MM.1S (cell line): Measurements from ENCODE around the gene TBATA.

ENCODE experiments used
- DNase-seq: peaks from one replicate; pipeline ENCODE4 v3.0.0-alpha.2; 2015
- H2AFZ ChIP-seq: fragments of 300-600 bp; sonication (generic); 2 replicates; pipeline ENCODE4 v1.6.0; 2016; ENCODE audit warnings: antibody characterized with exemption, low read length
- H3F3A ChIP-seq: fragments of 300-600 bp; sonication (generic); 2 replicates; pipeline ENCODE4 v1.6.1; 2016; ENCODE audit warnings: mild to moderate bottlenecking, antibody characterized with exemption, low read length, moderate library complexity, mixed read lengths; ENCODE audit not compliant: insufficient read depth
- H3K27ac ChIP-seq: fragments of 300-600 bp; sonication (generic); 2 replicates; pipeline ENCODE4 v1.5.1; 2016; ENCODE audit warnings: mild to moderate bottlenecking, low read length
- H3K27me3 ChIP-seq: fragments of 300-600 bp; sonication (generic); replicated peaks from 2 replicates; pipeline ENCODE4 v1.6.0; 2016; ENCODE audit warnings: low read length; ENCODE audit not compliant: insufficient read depth
- H3K36me3 ChIP-seq: fragments of 300-600 bp; sonication (generic); replicated peaks from 2 replicates; pipeline ENCODE4 v1.6.1; 2016; ENCODE audit warnings: mild to moderate bottlenecking, low read length, mixed read lengths; ENCODE audit not compliant: insufficient read depth
- H3K4me1 ChIP-seq: fragments of 300-600 bp; sonication (generic); 2 replicates; pipeline ENCODE4 v1.6.1; 2016; ENCODE audit warnings: low read length, mixed read lengths
- H3K4me2 ChIP-seq: fragments of 300-600 bp; sonication (generic); 2 replicates; pipeline ENCODE4 v1.6.0; 2016; ENCODE audit warnings: low read depth, low read length
- H3K4me3 ChIP-seq: fragments of 300-600 bp; sonication (generic); 2 replicates; pipeline ENCODE4 v1.5.1; 2016; ENCODE audit warnings: low read length, mixed read lengths
- H3K79me2 ChIP-seq: fragments of 300-600 bp; sonication (generic); 2 replicates; pipeline ENCODE4 v1.6.1; 2016; ENCODE audit warnings: mixed run types, low read length, mixed read lengths
- H3K9ac ChIP-seq: fragments of 300-600 bp; sonication (generic); 2 replicates; pipeline ENCODE4 v1.6.1; 2016; ENCODE audit warnings: low read length, mixed read lengths
- H3K9me2 ChIP-seq: fragments of 300-600 bp; sonication (generic); replicated peaks from 2 replicates; pipeline ENCODE4 v1.6.1; 2016; ENCODE audit warnings: mild to moderate bottlenecking, low read length, mixed read lengths; ENCODE audit not compliant: insufficient read depth
- H3K9me3 ChIP-seq: fragments of 300-600 bp; sonication (generic); replicated peaks from 2 replicates; pipeline ENCODE4 v1.6.1; 2016; ENCODE audit warnings: mild to moderate bottlenecking, low read length, mixed read lengths; ENCODE audit not compliant: insufficient read depth
- H4K20me1 ChIP-seq: fragments of 300-600 bp; sonication (generic); 2 replicates; pipeline ENCODE4 v1.6.1; 2016; ENCODE audit warnings: mild to moderate bottlenecking, low read length, moderate library complexity, mixed read lengths; ENCODE audit not compliant: insufficient read depth
- CTCF ChIP-seq: fragments of 300-600 bp; sonication (generic); IDR thresholded peaks from 2 replicates; pipeline ENCODE4 v1.5.1; 2016; ENCODE audit warnings: antibody characterized with exemption, low read length, mixed read lengths
- EZH2 ChIP-seq: fragments of 300-600 bp; sonication (generic); optimal IDR thresholded peaks from 2 replicates; pipeline ENCODE3; 2017; ENCODE audit warnings: low read depth, mild to moderate bottlenecking, antibody characterized with exemption, low read length, mixed read lengths
- EZH2phosphoT487 ChIP-seq: fragments of 300-600 bp; sonication (generic); IDR thresholded peaks from 2 replicates; pipeline ENCODE4 v1.6.1; 2018; ENCODE audit warnings: antibody characterized with exemption, low read length

The TBATA gene

GRCh38 chr10:70827086-70827757 is 42.0 kb upstream of the TBATA start:
- no peaks in the 10 kb centered on the region for H3K9me3 ChIP-seq
- no peak overlapping the region for H3K27ac ChIP-seq
- no peaks in the 10 kb centered on the region for H3K27me3 ChIP-seq
- H2AFZ ChIP-seq: no peak overlapping the region
- H3K9ac ChIP-seq: no peak overlapping the region
- TF ChIP-seq CTCF: no peak
- no peak overlapping the region for H3K4me3 ChIP-seq
- H3F3A ChIP-seq: no peaks in the 10 kb centered on the region
- H3K36me3 ChIP-seq: no peaks in the 10 kb centered on the region
- no peak overlapping the region for H3K4me2 ChIP-seq
- H3K79me2 ChIP-seq: no peaks in the 10 kb centered on the region
- no peak for DNase-seq
- no peaks in the 10 kb centered on the region for H3K4me1 ChIP-seq
- H4K20me1 ChIP-seq: no peaks in the 10 kb centered on the region
- H3K9me2 ChIP-seq: no peaks in the 10 kb centered on the region

GRCh38 chr10:70822076-70822820 is 37.1 kb upstream of the TBATA start:
- H3K9ac ChIP-seq: no peak overlapping the region
- H2AFZ ChIP-seq: no peak overlapping the region
- no peak overlapping the region for H3K4me2 ChIP-seq
- H3K27ac ChIP-seq: no peak overlapping the region
- H3K27me3 ChIP-seq: no peaks in the 10 kb centered on the region
- no peaks in the 10 kb centered on the region for H3K9me2 ChIP-seq
- H4K20me1 ChIP-seq: no peaks in the 10 kb centered on the region
- no peak overlapping the region for H3K4me3 ChIP-seq
- no peaks in the 10 kb centered on the region for H3F3A ChIP-seq
- no peaks in the 10 kb centered on the region for H3K9me3 ChIP-seq
- H3K36me3 ChIP-seq: no peaks in the 10 kb centered on the region
- H3K4me1 ChIP-seq: no peaks in the 10 kb centered on the region
- TF ChIP-seq EZH2phosphoT487: no peak
- TF ChIP-seq EZH2: no peak
- no peak for TF ChIP-seq CTCF
- DNase-seq: no peak
- no peaks in the 10 kb centered on the region for H3K79me2 ChIP-seq

- TF ChIP-seq EZH2: no peak
- TF ChIP-seq EZH2phosphoT487: no peak
- TF ChIP-seq CTCF: no peak
- Histone ChIP-seq H3K9me2 (no peaks in the 10 kb centered on the region), H3K27me3 (no peaks in the 10 kb centered on the region), H3K4me2 (no peak overlapping the region), H3K36me3 (no peaks in the 10 kb centered on the region), H3F3A (no peaks in the 10 kb centered on the region), H3K79me2 (no peaks in the 10 kb centered on the region), H3K9ac (no peak overlapping the region), H3K4me1 (no peaks in the 10 kb centered on the region), H3K27ac (no peak overlapping the region), H3K4me3 (no peak overlapping the region), H4K20me1 (no peaks in the 10 kb centered on the region), H3K9me3 (no peaks in the 10 kb centered on the region), H2AFZ (no peak overlapping the region)
- no peak for DNase-seq
Measured at GRCh38 chr10:70820976-70821750, 36.0 kb upstream of the TBATA start.
